Nephron (organoid): ENCODE results near the gene MRPL37.
A peak's percentile ranks its signal among the peaks of the same experiment; 100 is the strongest.
"Not testable (repeated sequence)": the region's sequence is repeated elsewhere in the genome, so short reads cannot be mapped to it uniquely, and the experiment has no call there.

ENCODE experiments used
- H3K27ac Mint-ChIP-seq, 3 experiments: 2 replicates each; pipeline ENCODE4 v1.8.0; 2020; ENCODE audit warnings: mixed read lengths in 3 of 3, mild to moderate bottlenecking in 2 of 3, moderate library complexity in 1 of 3
- H3K27me3 Mint-ChIP-seq: 2 replicates; pipeline ENCODE4 v1.8.0; 2021; ENCODE audit warnings: low read depth, mild to moderate bottlenecking, moderate library complexity, mixed read lengths
- H3K36me3 Mint-ChIP-seq: 2 replicates; pipeline ENCODE4 v1.8.0; 2020; ENCODE audit warnings: low read depth, mixed read lengths
- H3K4me1 Mint-ChIP-seq: 2 replicates; pipeline ENCODE4 v1.8.0; 2020; ENCODE audit warnings: mixed read lengths
- H3K4me3 Mint-ChIP-seq, 3 experiments: 2 replicates each; pipeline ENCODE4 v1.8.0; 2020; ENCODE audit warnings: mild to moderate bottlenecking in 3 of 3, mixed read lengths in 3 of 3, moderate library complexity in 2 of 3
- H3K9me3 Mint-ChIP-seq: 2 replicates; pipeline ENCODE4 v1.8.0; 2020; ENCODE audit warnings: mixed read lengths
- CTCF ChIP-seq, 3 experiments: fragments of 200-600 bp; sonication (generic); IDR thresholded peaks; one replicate each; pipeline ENCODE4 v1.5.0; 2021; ENCODE audit warnings: antibody characterized with exemption in 3 of 3; ENCODE audit not compliant: unreplicated experiment in 3 of 3

MRPL37 gene

GRCh38 chr1:54204199-54204598 is 4.2 kb downstream of the MRPL37 start:
- no peak overlapping the region for H3K4me3 Mint-ChIP-seq
- no peaks in the 10 kb centered on the region for H3K9me3 Mint-ChIP-seq
- peaks cover 46% of the 10 kb centered on the region for H3K36me3 Mint-ChIP-seq
- no peak for TF ChIP-seq CTCF (IDR thresholded peaks at IDR 0.05; ENCODE audit: unreplicated experiment in 3 of 3)
- no peak overlapping the region for H3K27ac Mint-ChIP-seq
- H3K27me3 Mint-ChIP-seq: no peaks in the 10 kb centered on the region
- H3K4me1 Mint-ChIP-seq: peaks cover 26% of the 10 kb centered on the region

DNA sequence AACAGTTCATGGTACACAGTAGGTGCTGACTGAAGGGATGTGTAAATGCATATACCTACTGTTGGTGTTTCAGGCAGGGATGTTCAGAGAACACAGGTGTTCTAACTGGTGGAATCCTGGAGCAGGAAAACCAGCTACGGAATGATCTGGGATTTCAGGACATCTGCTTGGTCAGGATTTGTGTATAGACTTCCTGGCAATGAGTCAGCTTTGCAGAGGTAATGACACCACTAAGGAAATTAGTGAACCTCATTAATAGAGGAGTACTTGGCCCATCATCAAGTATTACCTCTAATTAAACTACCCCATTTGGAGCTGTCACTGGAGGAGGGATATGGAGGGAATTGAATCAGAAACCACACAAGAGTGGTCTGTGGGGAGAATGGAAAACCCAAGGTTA is 7.3 kb downstream of the MRPL37 start:
- no peak for TF ChIP-seq CTCF (IDR thresholded peaks at IDR 0.05; ENCODE audit: unreplicated experiment in 3 of 3)
- peaks cover 4% of the 10 kb centered on the region for H3K4me1 Mint-ChIP-seq
- no peaks in the 10 kb centered on the region for H3K27me3 Mint-ChIP-seq
- peaks cover 72% of the 10 kb centered on the region for H3K36me3 Mint-ChIP-seq
- no peak overlapping the region for H3K4me3 Mint-ChIP-seq
- H3K9me3 Mint-ChIP-seq: no peaks in the 10 kb centered on the region
- H3K27ac Mint-ChIP-seq: no peak overlapping the region

DNA sequence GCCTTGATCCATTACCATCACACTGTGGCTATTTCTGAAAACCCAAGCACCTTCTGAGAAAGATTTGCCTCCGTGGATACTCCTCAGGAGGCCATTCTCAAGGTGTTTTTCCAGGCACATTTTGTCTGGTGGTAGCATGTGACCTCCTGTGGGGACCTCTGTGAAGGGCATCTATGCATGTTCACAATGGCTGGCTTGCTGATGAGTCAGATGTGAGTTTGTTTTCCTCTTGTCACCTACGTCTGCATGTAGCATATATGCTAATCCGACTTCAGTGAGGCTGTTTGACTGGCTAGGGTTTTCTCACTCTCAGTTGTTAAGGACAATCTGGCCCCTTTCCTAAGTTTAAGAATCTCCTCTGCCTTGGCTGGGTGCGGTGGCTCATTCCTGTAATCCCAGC is 7.9 kb downstream of the MRPL37 start:
- H3K27ac Mint-ChIP-seq, H3K27me3 Mint-ChIP-seq, H3K4me1 Mint-ChIP-seq, H3K9me3 Mint-ChIP-seq, H3K4me3 Mint-ChIP-seq: not testable (repeated sequence)
- H3K36me3 Mint-ChIP-seq: peaks cover 73% of the 10 kb centered on the region

- Mint-ChIP-seq H3K4me3 (no peak overlapping the region), H3K27me3 (no peaks in the 10 kb centered on the region), H3K9me3 (no peaks in the 10 kb centered on the region), H3K27ac (no peak overlapping the region), H3K4me1 (no peaks in the 10 kb centered on the region), H3K36me3 (peaks cover 80% of the 10 kb centered on the region)
- TF ChIP-seq CTCF (IDR thresholded peaks at IDR 0.05; ENCODE audit: unreplicated experiment in 3 of 3): no peak
Observed at GRCh38 chr1:54212872-54213271, 12.9 kb downstream of the MRPL37 start.

GRCh38 chr1:54215523-54215922 is 15.6 kb downstream of the MRPL37 start:
- no peaks in the 10 kb centered on the region for H3K27me3 Mint-ChIP-seq

GRCh38 chr1:54218883-54219687 is 19.1 kb downstream of the MRPL37 start:
- Mint-ChIP-seq H3K36me3 (peaks cover 50% of the 10 kb centered on the region), H3K27me3 (no peaks in the 10 kb centered on the region), H3K4me3 (no peak overlapping the region), H3K9me3 (no peaks in the 10 kb centered on the region), H3K4me1 (peaks cover 33% of the 10 kb centered on the region), H3K27ac (peak overlapping the region in 2 of 3 experiments; percentile 82 to 96)
- no peak for TF ChIP-seq CTCF (IDR thresholded peaks at IDR 0.05; ENCODE audit: unreplicated experiment in 3 of 3)

More at GRCh38 chr1:54215523-54215922, 15.6 kb downstream of the MRPL37 start:
- H3K4me3 Mint-ChIP-seq: no peak overlapping the region
- H3K4me1 Mint-ChIP-seq: peaks cover 21% of the 10 kb centered on the region
- no peak for TF ChIP-seq CTCF (IDR thresholded peaks at IDR 0.05; ENCODE audit: unreplicated experiment in 3 of 3)
- H3K36me3 Mint-ChIP-seq: peaks cover 73% of the 10 kb centered on the region
- H3K9me3 Mint-ChIP-seq: no peaks in the 10 kb centered on the region
- no peak overlapping the region for H3K27ac Mint-ChIP-seq
